ENCODE measurements around the gene LAX1.
"Not testable (repeated sequence)": the region's sequence is repeated elsewhere in the genome, so short reads cannot be mapped to it uniquely, and the experiment has no call there.

Gene LAX1

DNA sequence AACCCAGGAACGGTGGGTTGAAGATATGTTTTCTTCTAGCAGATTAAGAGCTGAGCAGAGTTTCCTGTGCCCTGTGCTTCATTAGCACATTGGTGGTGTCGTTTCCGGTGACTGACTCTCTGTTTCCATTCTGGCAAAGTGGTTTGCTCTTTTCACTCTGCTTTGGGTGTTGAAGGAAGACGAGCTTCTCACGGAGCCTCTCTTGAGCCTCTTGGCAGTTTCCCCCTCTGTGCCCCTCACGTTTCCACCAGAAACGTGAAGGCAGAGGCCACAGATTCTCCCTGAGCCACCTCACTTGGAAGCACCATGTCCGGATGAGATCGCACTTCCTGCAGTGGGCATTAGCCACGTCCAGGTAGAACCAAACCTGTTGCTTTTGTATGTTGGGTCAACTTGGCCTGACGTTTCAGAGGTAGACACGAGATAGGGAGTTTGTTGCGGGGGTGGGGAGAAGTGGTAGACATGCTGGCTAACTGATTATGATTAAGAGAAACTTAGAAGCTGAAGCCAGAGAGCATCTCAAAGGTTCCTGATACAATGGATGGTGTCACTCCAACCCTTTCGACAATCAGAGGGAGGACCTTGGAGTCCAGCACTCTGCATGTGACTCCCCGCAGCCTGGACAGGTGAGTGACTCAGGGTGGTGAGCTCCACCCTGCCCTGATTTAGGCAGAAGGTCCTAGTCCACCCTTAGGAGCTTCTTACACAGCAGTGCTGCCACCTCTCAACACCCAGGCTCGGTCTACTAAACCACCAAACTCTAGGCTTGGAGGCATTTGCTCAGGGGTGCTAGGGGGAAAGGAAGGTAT is at the start of gene LAX1:
Gene LAX1 (plus strand): TSS at position 155 of the 809 bp plus-strand sequence. CDS start 383 bp downstream, at position 538.
- DNase-seq (ENCODE audit: low read depth in 2 of 2), result peak; percentile 42 to 67

DNA sequence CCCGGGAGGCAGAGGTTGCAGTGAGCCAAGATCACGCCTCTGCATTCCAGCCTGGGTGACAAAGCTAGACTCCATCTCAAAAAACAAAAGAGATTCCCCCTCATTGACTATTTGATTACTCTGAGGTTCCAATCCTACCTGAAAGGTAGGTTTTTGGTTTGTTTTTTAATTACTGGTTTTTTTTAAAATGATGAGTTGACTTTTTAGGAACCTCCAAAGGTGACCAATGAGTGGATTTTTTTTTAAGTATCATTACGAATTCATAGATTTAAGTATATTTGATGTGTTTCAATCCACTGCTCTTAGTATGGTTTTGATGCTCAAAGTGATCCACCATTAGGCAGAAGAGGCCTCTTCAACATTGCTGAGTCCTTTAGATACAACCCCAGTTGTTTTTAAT is 47.9 kb upstream of the LAX1 start:
- DNase-seq (ENCODE audit: low read depth in 2 of 2), result no peak

DNA sequence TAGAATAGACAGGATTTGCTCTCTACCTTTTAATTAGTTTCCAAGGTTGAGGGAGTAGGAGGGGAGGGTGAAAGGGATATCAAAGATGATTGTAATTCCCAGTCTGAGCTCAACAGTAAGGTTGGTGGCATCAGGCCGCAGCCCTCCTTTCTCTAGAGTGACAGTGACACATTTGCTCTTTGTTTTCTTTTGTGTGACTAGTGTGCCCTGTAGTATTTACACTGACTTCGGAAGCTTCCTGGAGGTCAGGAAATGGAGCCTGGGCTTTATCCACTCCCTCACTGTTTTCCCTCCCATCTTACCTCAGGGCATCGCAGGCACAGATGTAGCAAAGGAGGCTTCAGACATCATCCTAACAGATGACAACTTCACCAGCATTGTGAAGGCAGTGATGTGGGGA is 44.7 kb upstream of the LAX1 start:
- DNase-seq (ENCODE audit: low read depth in 2 of 2), result no peak

DNA sequence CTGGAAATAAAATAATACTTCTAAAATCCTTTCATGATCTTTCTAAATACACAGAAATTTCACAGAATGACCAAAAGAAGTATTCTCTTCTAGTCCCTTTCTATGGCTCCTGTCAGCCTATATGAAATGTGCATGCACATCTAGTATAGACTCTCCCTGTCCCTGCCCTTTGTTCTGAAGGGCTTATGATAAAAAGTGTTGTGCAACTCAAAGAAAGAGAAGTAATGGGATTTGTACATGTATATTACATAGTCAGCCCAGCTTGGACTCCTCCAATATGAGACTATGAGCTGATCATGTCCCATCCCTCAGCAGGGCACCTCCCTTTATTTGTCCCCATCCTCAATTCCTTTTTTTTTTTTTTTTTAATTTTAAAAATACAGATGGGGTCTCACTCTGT is 42.1 kb upstream of the LAX1 start:
- DNase-seq (ENCODE audit: low read depth in 2 of 2), result no peak

- DNase-seq (ENCODE audit: low read depth in 2 of 2), result no peak
These were observed 38.5 kb upstream of the LAX1 start for GRCh38 chr1:203726417-203726867.

DNA sequence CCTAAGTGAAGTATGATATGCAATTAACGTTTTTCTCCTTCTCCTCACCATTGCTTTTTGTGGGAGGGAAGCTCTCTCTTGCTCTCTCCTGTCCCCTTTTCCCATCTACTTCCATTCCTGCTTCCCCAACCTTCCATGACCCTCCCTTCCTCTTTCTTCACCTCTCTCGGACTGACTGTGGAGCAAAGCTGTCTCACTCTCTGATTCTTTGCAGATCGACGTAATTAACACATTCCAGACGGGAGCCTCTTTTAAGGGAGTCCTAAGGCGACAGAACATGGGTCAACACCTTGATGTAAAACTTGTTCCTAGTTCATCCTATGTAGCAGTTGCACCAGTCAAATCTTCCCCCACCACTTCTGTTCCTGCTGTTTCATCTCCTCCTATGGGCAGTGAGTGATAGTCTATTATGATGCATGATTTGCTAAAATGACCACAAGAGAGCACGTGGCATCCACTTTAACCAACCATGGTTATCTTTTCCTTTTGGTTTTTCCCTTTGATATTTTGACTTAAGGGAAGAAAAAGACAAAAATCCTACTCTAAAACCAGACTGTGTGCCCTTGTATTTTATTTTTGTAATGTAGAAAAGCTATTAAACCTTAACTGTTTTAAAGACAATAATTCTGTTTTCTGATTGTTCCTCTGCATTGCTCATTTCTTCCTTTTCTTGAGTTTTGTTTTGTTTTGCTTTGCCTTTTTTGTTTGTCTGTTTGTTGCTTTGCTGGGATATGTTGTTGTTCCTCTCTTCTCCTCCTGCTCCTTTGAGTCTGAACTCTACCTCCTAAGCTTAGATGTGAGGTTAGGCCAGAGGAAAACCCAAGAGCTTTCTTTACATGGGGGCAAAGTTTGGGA is 31.7 kb upstream of the LAX1 start:
- DNase-seq (ENCODE audit: low read depth in 2 of 2), result no peak

DNA sequence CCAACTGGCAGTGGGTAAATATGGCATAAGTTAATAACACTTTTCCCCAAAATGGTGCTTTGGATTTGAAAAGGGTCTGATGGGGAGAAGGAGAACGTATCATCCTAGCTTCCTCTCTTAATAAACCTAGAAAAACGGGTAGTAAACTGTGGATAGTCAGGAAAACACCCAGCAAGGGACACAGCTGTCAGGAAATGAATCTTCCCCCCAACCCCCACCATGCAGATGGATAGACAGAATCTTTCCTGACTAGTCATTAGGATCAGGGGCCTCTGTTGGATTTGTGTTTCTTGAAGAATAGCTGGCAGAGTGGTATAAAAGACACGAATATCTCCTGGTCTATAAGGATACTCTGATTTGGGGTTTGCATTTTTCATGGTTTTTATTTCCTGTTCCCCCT is 22.5 kb upstream of the LAX1 start:
- DNase-seq (ENCODE audit: low read depth in 2 of 2), result no peak

GRCh38 chr1:203743091-203743571 is 21.9 kb upstream of the LAX1 start:
- DNase-seq (ENCODE audit: low read depth in 2 of 2), result no peak

DNA sequence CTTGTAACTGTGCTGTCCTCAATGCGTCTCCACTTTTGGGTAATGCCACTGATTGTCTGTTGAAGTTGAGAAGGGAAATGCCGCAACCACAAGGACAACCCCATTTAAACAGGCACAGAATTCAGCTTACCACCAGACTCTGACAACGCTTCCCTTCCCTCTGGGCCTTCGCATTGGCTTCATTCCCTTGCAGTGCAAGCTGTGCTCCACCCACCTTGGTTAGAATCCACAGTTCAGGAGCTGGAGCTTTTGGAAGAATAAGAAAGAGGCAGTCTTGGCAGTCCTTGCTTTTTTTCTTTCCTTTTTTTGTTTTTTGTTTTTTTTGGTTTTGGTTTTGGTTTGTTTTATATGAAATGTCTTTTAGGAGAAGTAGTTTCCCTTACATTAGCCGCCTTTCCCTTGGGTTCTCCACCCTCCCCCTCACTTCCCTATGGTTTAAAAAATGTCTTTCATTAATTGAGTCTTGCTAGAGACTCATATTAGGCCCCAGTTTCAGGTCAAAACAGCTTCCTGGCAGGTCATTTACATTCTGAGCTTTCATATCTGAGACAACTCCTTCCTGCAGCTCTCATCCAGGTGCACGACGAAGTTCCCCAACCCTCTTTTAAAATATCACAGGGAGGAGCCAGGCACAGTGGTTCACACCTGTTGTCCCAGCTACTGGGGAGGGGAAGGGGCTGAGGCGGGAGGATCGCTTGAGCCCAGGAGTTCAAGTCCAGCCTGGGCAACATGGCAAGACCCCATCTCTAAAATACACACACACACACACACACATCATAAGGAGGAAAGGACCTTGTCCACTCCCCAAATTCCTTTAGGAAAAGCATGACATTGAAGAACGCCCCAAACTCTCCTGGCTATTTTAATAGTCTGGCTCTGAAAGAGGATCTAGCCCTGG is 20.7 kb upstream of the LAX1 start:
- DNase-seq (ENCODE audit: low read depth in 2 of 2), result no peak

GRCh38 chr1:203746281-203746680 is 18.7 kb upstream of the LAX1 start:
- DNase-seq (ENCODE audit: low read depth in 2 of 2), result no peak

GRCh38 chr1:203751051-203751450 is 13.9 kb upstream of the LAX1 start:
- no peak for DNase-seq (ENCODE audit: low read depth in 2 of 2)

- DNase-seq (ENCODE audit: low read depth in 2 of 2), result not testable (repeated sequence)
These were observed 13.2 kb upstream of the LAX1 start for GRCh38 chr1:203751618-203752361.

- no peak for DNase-seq (ENCODE audit: low read depth in 2 of 2)
These were observed 10.5 kb upstream of the LAX1 start for GRCh38 chr1:203754455-203754864.

- no peak for DNase-seq (ENCODE audit: low read depth in 2 of 2)
These were observed 8.9 kb upstream of the LAX1 start for GRCh38 chr1:203756036-203756435.

DNA sequence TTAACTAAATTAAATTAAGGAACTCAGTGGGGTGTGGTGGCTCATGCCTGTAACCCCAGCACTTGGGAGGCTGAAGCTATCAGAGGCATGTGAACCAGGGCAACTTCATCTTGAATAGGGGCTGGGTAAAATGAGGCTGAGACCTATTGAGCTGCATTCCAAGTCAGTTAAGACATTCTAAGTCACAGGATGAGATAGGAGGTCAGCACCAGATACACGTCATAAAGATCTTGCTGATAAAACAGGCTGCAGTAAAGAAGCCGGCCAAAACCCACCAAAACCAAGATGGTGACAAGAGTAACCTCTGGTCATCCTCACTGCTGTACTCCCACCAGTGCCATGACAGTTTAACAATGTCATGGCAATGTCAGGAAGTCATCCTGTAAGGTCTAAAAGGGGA is 6.2 kb upstream of the LAX1 start:
- not testable (repeated sequence) for DNase-seq (ENCODE audit: low read depth in 2 of 2)

GRCh38 chr1:203760506-203760905 is 4.5 kb upstream of the LAX1 start:
- DNase-seq (ENCODE audit: low read depth in 2 of 2), result no peak

- DNase-seq (ENCODE audit: low read depth in 2 of 2), result not testable (repeated sequence)
These were observed 3.0 kb upstream of the LAX1 start for GRCh38 chr1:203761958-203762357.

GRCh38 chr1:203763505-203763904 is 1.5 kb upstream of the LAX1 start:
- no peak for DNase-seq (ENCODE audit: low read depth in 2 of 2)

DNA sequence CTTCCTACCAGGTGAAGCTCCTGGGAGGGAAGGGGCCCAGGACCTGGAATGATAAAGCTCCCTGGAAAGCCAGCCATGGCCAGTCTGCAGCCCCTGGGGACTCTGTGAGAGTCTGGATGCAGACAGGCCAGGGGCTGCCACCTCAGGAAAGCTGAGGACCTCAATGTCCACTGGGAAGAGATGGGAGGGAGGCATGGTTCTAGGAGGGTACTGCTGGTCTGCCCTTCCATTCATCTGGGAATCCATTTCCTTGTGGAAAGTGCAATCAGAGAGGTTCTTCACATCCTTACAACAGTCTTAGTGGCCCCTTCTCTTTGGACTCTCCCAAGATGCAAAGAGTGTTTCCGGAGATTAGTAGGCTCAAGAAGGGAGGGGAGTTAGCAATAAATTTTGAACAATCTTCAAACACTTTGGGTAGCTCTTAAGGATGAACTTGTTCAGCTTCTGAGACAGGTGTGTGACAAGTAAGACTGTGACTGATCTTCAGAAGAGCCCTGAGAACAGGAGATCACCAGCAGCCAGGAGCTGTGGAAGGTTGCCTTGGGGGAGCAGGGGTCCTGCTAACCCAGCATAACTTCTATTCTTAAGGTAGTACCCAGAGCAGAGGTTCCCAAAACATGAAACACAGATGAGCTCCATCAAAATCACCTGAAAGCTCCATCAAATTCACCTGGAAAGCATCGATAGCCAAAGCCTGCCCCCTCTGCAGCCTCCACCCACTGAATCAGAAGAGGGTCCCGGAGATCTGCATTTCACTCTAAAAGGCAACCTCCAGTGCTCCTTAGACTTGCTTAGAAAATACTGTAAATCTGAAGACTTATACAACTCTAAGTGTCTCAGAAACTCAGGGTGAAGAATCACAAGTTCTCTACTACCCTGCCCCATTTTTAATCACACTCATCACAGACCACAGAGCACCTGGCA is 616 bp upstream of the LAX1 start:
- DNase-seq (ENCODE audit: low read depth in 2 of 2), result no peak

GRCh38 chr1:203768256-203768655 is 3.3 kb downstream of the LAX1 start:
- no peak for DNase-seq (ENCODE audit: low read depth in 2 of 2)
